OCI-LY1 (cell line): ENCODE results near the gene NEK6.

ENCODE experiments used
- EZH2 ChIP-seq: fragments of 200-600 bp; sonication (generic), shearing (Covaris generic); IDR thresholded peaks from 2 replicates; pipeline ENCODE4 v1.8.0; 2017; ENCODE audit warnings: borderline replicate concordance, mixed run types, mild to moderate bottlenecking, antibody characterized with exemption, low read length, moderate library complexity, mixed read lengths
- TF ChIP-seq, protein P1 (sequence below): fragments of 200-600 bp; sonication (generic), shearing (Covaris generic); IDR thresholded peaks from 2 replicates; pipeline ENCODE4 v1.5.1; 2017; ENCODE audit warnings: mild to moderate bottlenecking, antibody characterized with exemption, low read length, moderate library complexity, mixed read lengths

DNA sequence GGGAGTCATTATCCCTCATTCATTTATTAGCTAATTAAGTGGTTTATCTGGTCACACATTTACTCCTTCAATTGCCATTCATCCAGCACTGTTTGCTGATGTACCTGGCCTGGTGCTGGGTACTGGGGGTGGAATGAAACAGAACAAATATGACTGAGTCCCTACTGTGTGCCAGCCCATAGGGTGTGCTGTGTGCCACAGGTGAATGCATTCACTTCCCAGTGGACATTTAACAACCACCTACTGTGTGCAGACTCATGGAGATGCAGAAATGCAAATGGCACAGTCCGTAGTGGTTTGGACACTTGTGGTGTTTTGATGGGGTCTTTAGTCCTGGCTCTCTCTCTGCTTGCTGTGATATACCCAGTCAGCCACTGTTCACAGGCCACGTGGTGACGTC lies 10.5 kb downstream of the NEK6 start:
- TF ChIP-seq, protein P1, sequence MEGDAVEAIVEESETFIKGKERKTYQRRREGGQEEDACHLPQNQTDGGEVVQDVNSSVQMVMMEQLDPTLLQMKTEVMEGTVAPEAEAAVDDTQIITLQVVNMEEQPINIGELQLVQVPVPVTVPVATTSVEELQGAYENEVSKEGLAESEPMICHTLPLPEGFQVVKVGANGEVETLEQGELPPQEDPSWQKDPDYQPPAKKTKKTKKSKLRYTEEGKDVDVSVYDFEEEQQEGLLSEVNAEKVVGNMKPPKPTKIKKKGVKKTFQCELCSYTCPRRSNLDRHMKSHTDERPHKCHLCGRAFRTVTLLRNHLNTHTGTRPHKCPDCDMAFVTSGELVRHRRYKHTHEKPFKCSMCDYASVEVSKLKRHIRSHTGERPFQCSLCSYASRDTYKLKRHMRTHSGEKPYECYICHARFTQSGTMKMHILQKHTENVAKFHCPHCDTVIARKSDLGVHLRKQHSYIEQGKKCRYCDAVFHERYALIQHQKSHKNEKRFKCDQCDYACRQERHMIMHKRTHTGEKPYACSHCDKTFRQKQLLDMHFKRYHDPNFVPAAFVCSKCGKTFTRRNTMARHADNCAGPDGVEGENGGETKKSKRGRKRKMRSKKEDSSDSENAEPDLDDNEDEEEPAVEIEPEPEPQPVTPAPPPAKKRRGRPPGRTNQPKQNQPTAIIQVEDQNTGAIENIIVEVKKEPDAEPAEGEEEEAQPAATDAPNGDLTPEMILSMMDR = no peak
- TF ChIP-seq EZH2 = no peak
